ENCODE measurements around the gene KCNC3.
"Not testable (repeated sequence)": the region's sequence is repeated elsewhere in the genome, so short reads cannot be mapped to it uniquely, and the experiment has no call there.

KCNC3 gene

GRCh38 chr19:50356691-50357177 lies 27.6 kb upstream of the KCNC3 start:
- in situ Hi-C loops (cut with MboI; ENCODE audit: low sequenced_read_pairs), result no loop called here

DNA sequence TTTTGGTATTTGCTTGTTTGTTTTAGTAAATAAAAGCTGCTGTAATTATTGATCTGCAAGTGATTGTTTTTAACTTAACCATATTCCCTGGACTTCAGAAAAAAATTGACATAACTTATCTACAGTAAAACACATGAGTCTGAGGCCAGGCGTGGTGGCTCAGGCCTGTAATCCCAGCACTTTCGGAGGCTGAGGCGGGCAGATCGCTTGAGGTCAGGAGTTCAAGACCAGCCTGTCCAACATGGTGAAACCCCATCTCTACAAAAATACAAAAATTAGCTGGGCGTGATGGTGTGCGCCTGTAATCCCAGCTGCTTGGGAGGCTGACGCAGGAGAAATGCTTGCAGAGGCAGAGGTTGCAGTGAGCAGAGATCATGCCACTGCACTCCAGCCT lies 24.3 kb upstream of the KCNC3 start:
- in situ Hi-C loops (cut with MboI; ENCODE audit: low sequenced_read_pairs), result not testable (repeated sequence)

- in situ Hi-C loops (cut with MboI; ENCODE audit: low sequenced_read_pairs), result no loop called here
These were observed 23.1 kb upstream of the KCNC3 start for GRCh38 chr19:50352242-50352641.

DNA sequence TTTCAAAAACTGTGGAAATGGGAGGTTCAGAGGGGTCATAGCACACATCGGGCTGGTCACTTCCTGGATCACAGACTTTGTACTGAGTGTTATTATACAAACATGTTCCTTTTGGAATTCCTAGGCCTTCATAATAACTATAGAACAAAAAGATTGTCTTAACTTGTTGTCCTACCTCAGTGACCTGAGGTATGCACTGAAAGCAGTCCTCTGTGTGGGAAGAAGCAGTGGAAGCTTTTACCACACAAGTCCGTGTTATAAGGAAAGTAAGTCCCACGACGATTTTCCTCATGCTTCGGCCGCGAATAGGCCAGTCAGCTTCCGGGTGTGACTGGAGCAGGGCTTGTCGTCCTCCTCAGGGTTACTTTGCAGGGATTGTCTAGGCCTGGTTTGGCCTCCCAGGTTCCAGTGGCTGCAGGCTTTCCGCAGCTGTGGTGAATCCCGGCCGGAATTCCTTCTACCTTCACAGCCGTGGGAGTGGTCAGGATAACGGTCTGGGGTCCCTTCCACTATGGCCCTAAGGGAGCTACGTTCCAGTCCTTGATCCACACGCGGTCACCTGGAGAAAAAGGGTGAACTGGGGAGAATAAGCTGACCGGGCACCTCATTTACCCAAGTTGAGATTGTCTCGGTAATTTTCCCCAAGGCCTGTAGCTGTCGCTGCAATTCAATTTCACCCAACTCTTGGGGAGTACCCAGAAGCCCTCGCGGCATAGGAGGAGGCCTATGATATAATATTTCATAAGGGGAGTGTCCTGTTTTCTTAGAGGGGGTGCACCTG lies 20.3 kb upstream of the KCNC3 start:
- in situ Hi-C loops (cut with MboI; ENCODE audit: low sequenced_read_pairs), result no loop called here

GRCh38 chr19:50347089-50347581 lies 18.0 kb upstream of the KCNC3 start:
- in situ Hi-C loops (cut with MboI; ENCODE audit: low sequenced_read_pairs), result not testable (repeated sequence)

- in situ Hi-C loops (cut with MboI; ENCODE audit: low sequenced_read_pairs), result no loop called here
These were observed 15.6 kb upstream of the KCNC3 start for GRCh38 chr19:50344661-50345318.

- in situ Hi-C loops (cut with MboI; ENCODE audit: low sequenced_read_pairs), result no loop called here
These were observed 12.0 kb upstream of the KCNC3 start for GRCh38 chr19:50341091-50341564.

DNA sequence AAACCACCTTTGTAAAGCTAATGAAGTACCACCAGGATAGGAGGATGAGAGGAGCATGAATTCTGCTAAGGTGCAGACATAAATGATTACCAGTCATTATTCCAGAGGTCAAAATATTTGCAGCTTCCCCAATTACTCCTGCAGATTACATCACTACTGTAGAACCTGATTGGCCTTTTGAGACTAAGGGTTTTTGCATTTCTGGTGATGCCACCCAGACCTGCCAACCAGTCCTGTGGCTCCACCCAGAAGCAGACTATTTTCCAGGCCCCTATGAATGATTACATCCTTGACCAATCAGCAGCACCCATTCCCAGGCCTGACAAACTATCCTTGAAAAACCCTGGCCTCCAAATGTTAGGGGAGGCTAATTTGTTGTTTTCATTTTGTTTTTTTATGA lies 11.2 kb upstream of the KCNC3 start:
- in situ Hi-C loops (cut with MboI; ENCODE audit: low sequenced_read_pairs), result no loop called here

DNA sequence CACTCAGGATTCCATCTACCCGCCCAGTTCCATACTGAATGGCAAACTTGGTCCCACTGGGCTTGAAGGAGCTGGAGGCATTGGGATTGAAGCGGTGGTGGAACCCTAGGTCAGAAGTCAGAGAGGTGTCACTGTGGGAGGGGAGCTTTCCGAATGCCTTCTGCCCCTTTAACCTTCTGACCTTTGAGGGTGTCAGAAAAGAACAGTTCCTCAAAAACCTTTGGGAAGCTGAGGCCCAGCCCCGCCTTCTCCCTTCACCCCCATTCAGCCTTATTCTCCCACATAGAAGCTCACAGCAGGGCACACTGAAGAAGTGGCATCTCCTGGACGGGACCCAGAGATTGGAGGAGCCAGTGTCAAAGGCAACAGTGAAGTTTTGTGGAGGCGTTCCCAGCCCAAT lies 7.9 kb upstream of the KCNC3 start:
- in situ Hi-C loops (cut with MboI; ENCODE audit: low sequenced_read_pairs), result not testable (repeated sequence)

DNA sequence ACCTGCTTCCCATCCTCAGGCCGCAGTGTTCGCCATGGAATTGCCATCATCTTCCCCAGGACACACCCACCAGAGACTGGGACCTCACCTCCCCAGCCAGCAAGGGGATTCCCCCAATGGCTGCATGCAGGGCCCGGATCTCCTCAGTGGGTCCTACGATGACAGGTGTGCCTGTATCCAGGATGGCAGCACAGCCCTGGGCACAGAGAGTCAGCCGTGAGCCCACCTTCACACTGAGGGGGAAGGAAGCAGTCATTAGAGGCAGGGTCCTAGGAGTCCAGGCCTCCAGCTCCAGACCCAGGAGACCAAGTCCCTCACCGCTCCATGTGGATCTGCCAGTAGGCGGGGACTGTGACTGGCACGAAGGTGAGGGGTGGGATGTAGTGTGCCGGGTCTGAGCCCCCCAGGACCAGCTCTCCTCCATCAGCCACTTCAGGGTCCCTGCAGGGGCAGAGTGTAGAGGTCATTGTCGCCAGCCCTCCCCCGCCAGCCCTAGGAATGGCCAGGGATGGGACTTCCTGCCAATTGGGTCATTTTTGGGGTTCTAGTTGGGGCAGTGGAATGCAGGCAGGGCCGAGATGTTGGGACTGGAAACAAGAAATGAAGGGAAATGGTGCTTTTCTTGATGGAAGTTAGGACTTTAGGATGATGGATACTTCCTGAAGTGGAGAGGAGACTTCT lies 5.7 kb upstream of the KCNC3 start:
- in situ Hi-C loops (cut with MboI; ENCODE audit: low sequenced_read_pairs), result no loop called here

DNA sequence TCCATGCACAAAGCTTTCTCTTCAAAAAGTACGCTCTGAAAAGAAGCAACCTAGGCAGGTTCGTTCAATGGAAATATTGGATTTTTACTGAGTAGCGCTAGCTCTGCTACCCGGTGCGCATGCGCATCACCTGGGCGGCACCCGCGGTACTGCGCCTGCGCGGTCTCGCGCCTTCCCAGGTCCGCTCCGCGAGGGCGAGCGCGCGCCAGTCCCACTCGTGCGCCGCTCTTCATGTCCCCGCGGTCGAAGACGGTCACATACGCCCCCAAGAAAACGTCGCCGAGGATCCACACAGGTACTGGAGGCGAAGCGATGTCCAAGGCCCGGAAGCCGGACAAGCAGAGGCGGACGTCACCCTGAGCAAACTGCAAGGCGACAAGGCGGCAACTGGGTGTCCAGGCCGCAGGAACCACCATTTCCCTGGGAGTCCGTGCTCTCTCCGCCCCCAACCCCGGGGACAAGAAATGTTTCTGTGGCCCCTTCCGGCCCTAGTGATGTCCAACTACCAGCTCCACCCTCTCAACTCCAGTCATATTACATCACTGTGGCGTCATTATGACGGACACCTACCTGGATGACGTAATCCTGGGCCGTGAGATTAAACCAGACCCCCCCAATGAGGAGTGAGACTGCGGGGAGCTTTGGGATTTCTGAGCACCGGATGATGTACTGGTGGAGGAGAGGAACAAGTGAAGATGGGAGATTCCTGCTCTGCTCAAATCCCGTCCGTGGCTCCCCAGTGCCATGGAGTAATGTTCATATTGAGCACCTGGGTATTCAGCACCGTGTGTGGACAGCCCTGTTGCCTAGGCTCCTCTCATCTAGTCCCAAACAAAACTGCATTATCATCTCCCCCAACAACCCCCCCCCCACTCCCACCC lies 4.8 kb upstream of the KCNC3 start:
- in situ Hi-C loops (cut with MboI; ENCODE audit: low sequenced_read_pairs), result no loop called here

DNA sequence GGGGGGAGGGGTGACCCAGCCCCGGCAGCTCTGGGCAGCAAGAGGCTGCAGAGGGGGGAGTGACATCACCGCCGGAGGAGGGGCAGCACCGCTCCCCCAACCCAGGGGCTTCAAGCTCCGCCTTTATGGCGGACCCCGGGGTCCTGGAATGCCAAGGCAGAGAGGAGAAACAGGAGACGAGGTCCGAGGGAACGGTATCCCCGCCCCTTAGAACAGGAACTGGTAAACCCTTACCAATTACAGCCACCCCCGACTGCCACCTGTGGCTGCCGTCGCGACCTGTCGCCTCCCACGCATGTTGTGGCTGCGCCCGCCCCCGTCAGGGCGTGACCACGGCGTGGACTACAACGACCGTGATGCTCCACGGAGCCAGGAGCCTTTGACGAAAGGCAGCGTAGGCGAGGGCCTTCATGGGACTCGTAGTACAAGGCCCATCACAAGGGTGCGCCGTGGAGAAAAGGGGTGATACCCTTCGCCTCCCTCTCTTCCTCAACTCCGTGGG lies 4.1 kb upstream of the KCNC3 start:
- in situ Hi-C loops (cut with MboI; ENCODE audit: low sequenced_read_pairs), result no loop called here

DNA sequence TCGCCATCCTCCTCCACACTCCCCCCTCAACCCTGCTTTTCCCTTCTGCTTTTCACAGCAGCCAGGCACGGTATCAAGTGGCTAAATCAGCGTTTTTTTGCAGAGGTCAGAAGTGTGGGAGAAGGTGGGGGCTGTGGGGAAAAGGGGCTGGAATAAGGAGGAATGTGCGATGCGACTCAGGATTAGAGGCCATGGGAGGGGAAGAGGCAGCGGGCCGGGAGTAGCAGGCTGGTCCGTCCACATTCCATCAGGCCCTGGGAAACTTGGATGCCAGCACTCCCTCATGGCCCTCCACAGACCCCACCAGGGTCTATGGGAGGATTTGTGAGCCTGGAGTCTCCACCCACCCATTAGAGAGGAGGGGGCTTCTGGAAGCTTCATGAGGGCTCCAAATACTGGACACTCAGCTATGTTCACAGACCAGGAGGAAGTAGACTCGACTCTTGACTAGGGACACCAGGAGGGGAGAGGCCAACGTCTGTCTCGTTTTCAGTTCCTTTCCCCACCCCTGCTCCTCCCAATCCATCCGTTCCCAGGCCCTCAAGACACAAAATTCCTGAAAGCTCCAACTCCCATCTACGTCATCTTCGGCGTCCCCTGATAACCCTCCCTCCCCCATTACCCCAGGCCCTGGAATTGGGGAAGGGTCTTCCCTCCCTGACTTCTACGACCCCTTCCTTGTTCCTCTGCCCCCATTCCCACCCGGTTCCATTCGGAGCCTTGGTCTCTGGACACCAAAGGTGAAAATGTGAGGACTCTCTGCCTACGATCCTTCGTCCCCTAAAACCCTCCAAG lies 3.3 kb upstream of the KCNC3 start:
- in situ Hi-C loops (cut with MboI; ENCODE audit: low sequenced_read_pairs), result no loop called here

- in situ Hi-C loops (cut with MboI; ENCODE audit: low sequenced_read_pairs), result no loop called here
These were observed 2.7 kb upstream of the KCNC3 start for GRCh38 chr19:50331994-50332243.

GRCh38 chr19:50331221-50331993 lies 2.2 kb upstream of the KCNC3 start:
- in situ Hi-C loops (cut with MboI; ENCODE audit: low sequenced_read_pairs), result no loop called here

DNA sequence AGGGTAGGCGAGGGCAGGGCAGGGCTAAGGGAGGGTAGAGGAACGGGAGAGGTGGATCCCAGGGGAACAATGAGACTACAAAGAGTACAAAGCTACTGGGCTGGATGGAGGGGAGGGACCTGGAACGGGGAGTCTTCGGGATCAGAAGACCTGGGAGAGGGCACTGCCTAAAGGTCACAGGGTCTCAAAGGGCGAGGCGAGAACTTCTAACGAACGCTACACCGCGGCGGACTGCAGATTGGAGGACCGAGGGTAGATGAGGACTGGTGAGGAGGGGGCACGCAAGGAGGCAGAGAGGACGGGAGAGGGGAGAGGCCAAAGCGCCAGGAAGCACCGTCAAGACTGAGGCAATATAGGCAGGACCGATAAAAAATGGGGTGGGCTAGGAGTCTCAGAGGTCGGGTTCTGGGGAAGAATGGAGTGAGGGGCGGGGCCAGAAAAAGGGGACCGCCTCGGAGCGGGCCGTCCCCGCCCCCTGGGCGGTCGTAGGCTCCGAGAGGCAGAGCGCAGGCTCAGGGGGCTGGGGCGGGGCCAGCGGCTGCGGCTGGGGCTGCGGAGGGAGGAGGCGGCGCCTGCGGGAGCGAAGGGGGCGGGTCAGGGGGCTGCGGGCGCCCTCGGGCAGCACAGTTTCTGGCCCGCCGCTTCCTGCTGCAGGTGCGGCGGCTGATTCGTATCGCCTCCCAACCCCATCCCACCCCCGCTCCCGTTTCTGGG lies 1.3 kb upstream of the KCNC3 start:
- in situ Hi-C loops (cut with MboI; ENCODE audit: low sequenced_read_pairs), result no loop called here

DNA sequence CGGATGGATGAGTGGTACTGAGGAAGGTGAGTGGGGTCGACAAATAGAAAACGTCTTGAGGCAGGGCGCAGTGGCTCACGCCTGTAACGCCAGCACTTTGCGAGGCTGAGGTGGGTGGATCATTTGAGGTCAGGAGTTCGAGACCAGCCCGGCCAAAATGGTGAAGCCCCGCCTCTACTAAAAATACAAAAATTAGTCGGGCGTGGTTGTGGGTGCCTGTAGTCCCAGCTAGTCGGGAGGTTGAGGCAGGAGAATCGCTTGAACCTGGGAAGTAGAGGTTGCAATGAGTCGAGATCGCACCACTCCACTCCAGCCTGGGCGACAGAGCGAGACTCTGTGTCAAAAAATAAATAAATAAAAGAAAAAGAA lies 733 bp upstream of the KCNC3 start:
- in situ Hi-C loops (cut with MboI; ENCODE audit: low sequenced_read_pairs), result not testable (repeated sequence)

DNA sequence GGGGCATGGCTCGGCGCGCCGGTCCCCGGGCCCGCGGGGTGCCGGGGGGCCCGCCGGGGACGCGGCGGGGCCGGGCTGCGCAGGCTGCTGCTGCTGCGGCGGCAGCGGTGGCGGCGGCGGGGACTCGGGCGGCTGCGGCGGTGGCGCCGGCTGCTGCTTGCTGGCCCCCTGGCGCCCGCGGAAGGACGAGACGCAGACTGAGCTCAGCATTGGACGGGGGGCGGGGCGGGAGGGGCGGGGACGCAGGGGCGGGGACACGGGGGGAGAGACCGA lies 368 bp downstream of the KCNC3 start:
- in situ Hi-C loops (cut with MboI; ENCODE audit: low sequenced_read_pairs), result no loop called here

Measured in hTERT RPE-1 (cell line).